Smooth muscle cell (in vitro differentiated cells): ENCODE results near the gene CDKAL1. TPM values are rescaled to one million over a fixed set of nuclear protein-coding genes. Genes with fewer than 3 reads are reported as not detected.

Experiments
- DNase-seq: peaks from one replicate; lab custom pipeline; 2025; ENCODE audit not compliant: unreplicated experiment; lab: John Stamatoyannopoulos, UW
- H2AFZ ChIP-seq: fragments of 200-600 bp; sonication (generic); 2 replicates; pipeline ENCODE4 v1.6.0; 2016; ENCODE audit warnings: antibody characterized with exemption, low read depth, mild to moderate bottlenecking
- H3F3A ChIP-seq: fragments of 200-600 bp; sonication (generic); 2 replicates; pipeline ENCODE4 v1.6.0; 2017; ENCODE audit warnings: antibody characterized with exemption, low read depth
- H3K27ac ChIP-seq: fragments of 200-600 bp; sonication (generic); 2 replicates; pipeline ENCODE4 v1.5.1; 2016; ENCODE audit warnings: low read depth, mild to moderate bottlenecking
- H3K27me3 ChIP-seq: fragments of 200-600 bp; sonication (generic); 2 replicates; pipeline ENCODE4 v1.6.1; 2016; ENCODE audit warnings: low read depth, mild to moderate bottlenecking
- H3K36me3 ChIP-seq: fragments of 200-600 bp; sonication (generic); 2 replicates; pipeline ENCODE4 v1.5.1; 2016; ENCODE audit warnings: low read depth
- H3K4me1 ChIP-seq: fragments of 200-600 bp; sonication (generic); 2 replicates; pipeline ENCODE4 v1.5.1; 2016; ENCODE audit warnings: low read depth
- H3K4me2 ChIP-seq: fragments of 200-600 bp; sonication (generic); 2 replicates; pipeline ENCODE4 v1.6.0; 2016; ENCODE audit warnings: mild to moderate bottlenecking
- H3K4me3 ChIP-seq: fragments of 200-600 bp; sonication (generic); 2 replicates; pipeline ENCODE4 v1.5.1; 2016; ENCODE audit warnings: mild to moderate bottlenecking
- H3K79me2 ChIP-seq: fragments of 200-600 bp; sonication (generic); 2 replicates; pipeline ENCODE4 v1.6.0; 2016; ENCODE audit warnings: low read depth, mild to moderate bottlenecking
- H3K9ac ChIP-seq: fragments of 200-600 bp; sonication (generic); 2 replicates; pipeline ENCODE4 v1.6.0; 2016; ENCODE audit warnings: low read depth
- H3K9me3 ChIP-seq: fragments of 200-600 bp; sonication (generic); replicated peaks from 2 replicates; pipeline ENCODE4 v1.5.1; 2016; ENCODE audit warnings: low read depth
- H4K20me1 ChIP-seq: fragments of 200-600 bp; sonication (generic); 2 replicates; pipeline ENCODE4 v1.6.0; 2016; ENCODE audit warnings: low read depth
- WGBS: methylation state at CpG from one replicate; pipeline ENCODE4 v1.1.7; 2016; ENCODE audit warnings: low lambda C conversion rate; 5-methylcytosine and 5-hydroxymethylcytosine counted together
- polyA plus RNA-seq: library from polyadenylated mRNA; unstranded; fragments of >200 nt; fragmentation: Nextera tagmentation; extraction: Ambion mirVana; gene quantifications from 2 replicates; pipeline ENCODE4 v1.2.1, GENCODE V29; 2016
- total RNA-seq: library from RNA; depleted of rRNA; stranded (reverse); fragments of >200 nt; gene quantifications from 2 replicates; pipeline ENCODE4 v1.2.3, GENCODE V29; 2014
- TF ChIP-seq, protein P1 (sequence below): fragments of 200-600 bp; sonication (generic); IDR thresholded peaks from 2 replicates; pipeline ENCODE4 v1.5.1; 2017; ENCODE audit warnings: borderline replicate concordance, mild to moderate bottlenecking, antibody characterized with exemption; ENCODE audit not compliant: insufficient read depth, poor library complexity, severe bottlenecking

Gene CDKAL1
- total and polyA plus RNA-seq, 2 experiments from 2014 or later: 16.5 to 16.6 TPM

DNA sequence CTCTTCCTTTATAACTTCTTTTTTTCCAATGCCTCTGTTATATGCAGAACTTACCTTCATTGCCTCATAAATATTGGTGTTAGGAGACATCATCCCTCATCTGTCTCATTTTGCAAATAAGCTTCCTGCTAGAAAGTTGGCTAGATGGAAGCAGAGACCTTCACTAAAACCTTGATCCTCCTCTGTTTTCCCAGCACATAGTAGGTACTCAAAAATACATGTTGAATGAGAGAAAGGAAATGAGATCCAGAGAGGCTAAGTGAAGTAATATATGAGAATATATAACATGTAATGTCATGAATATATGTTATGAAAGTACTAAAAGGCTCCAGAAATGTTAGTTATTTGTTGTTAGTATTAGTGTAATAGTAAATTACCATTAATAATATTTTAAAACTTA, 91.9 kb downstream of the CDKAL1 start:
- Histone ChIP-seq H3F3A (no peaks in the 10 kb centered on the region), H2AFZ (no peak overlapping the region), H3K27ac (no peak overlapping the region), H3K27me3 (no peaks in the 10 kb centered on the region), H3K79me2 (no peaks in the 10 kb centered on the region), H3K9ac (no peak overlapping the region), H4K20me1 (no peaks in the 10 kb centered on the region), H3K36me3 (no peaks in the 10 kb centered on the region), H3K4me3 (no peak overlapping the region), H3K4me2 (no peak overlapping the region), H3K4me1 (no peaks in the 10 kb centered on the region), H3K9me3 (no peaks in the 10 kb centered on the region)
- TF ChIP-seq, protein P1, sequence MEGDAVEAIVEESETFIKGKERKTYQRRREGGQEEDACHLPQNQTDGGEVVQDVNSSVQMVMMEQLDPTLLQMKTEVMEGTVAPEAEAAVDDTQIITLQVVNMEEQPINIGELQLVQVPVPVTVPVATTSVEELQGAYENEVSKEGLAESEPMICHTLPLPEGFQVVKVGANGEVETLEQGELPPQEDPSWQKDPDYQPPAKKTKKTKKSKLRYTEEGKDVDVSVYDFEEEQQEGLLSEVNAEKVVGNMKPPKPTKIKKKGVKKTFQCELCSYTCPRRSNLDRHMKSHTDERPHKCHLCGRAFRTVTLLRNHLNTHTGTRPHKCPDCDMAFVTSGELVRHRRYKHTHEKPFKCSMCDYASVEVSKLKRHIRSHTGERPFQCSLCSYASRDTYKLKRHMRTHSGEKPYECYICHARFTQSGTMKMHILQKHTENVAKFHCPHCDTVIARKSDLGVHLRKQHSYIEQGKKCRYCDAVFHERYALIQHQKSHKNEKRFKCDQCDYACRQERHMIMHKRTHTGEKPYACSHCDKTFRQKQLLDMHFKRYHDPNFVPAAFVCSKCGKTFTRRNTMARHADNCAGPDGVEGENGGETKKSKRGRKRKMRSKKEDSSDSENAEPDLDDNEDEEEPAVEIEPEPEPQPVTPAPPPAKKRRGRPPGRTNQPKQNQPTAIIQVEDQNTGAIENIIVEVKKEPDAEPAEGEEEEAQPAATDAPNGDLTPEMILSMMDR: no peak
- DNase-seq: no peak

DNA sequence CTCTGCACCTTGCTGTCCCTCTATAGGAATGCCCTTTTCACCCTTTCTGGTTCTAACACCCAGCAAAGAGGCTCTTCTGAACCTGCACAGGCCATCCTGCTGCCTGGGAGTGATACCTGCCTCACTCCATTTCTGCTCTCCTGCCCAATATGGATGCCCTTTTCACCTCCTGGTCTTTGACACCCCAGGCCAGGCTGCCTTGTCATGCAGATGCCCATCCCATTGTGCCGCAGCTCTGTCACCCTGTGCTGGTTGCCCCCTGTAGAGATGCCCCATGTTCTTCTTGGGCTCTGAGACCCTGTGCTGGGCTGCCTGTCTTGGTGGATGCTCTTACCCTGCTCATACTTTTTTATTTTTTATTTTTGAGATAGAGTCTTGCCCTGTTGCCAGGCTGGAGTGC, 95.3 kb downstream of the CDKAL1 start:
- Histone ChIP-seq H3F3A (no peaks in the 10 kb centered on the region), H3K79me2 (no peaks in the 10 kb centered on the region), H3K4me2 (no peak overlapping the region), H3K4me3 (no peak overlapping the region), H3K36me3 (no peaks in the 10 kb centered on the region), H2AFZ (no peak overlapping the region), H4K20me1 (no peaks in the 10 kb centered on the region), H3K4me1 (no peaks in the 10 kb centered on the region), H3K9ac (no peak overlapping the region), H3K27me3 (no peaks in the 10 kb centered on the region), H3K9me3 (no peaks in the 10 kb centered on the region), H3K27ac (no peak overlapping the region)
- TF ChIP-seq, protein P1: no peak
- WGBS: 96% methylated on average over 1 of the region's 1 CpG
- DNase-seq: no peak

DNA sequence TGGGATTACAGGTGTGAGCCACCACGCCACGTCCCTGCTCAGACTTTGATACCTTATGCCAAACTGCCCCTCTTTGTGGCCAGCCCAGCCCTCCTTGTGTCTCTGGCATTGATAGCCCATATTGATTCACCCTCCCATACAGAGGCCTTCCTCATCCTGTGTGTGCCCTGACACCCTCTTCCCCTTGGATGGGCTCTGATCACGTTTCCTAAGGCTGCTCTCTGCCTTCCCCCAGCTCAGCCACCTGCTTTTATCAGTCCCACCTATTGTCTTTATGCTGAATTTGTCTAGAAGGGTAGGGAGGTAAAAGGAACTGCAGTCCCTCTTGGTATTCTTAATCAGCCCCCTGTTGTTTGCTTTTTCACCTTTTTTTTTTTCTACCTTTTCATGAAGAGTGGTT, 95.9 kb downstream of the CDKAL1 start:
- H3K27ac ChIP-seq: no peak overlapping the region
- 78% methylated on average over 3 of the region's 3 CpGs for WGBS
- no peaks in the 10 kb centered on the region for H3F3A ChIP-seq
- H3K9ac ChIP-seq: no peak overlapping the region
- H3K4me3 ChIP-seq: no peak overlapping the region
- no peak for DNase-seq
- H3K4me2 ChIP-seq: no peak overlapping the region
- H3K4me1 ChIP-seq: no peaks in the 10 kb centered on the region
- H3K27me3 ChIP-seq: no peaks in the 10 kb centered on the region
- H2AFZ ChIP-seq: no peak overlapping the region
- no peaks in the 10 kb centered on the region for H3K36me3 ChIP-seq
- TF ChIP-seq, protein P1: no peak
- H3K9me3 ChIP-seq: no peaks in the 10 kb centered on the region
- no peaks in the 10 kb centered on the region for H3K79me2 ChIP-seq
- no peaks in the 10 kb centered on the region for H4K20me1 ChIP-seq

DNA sequence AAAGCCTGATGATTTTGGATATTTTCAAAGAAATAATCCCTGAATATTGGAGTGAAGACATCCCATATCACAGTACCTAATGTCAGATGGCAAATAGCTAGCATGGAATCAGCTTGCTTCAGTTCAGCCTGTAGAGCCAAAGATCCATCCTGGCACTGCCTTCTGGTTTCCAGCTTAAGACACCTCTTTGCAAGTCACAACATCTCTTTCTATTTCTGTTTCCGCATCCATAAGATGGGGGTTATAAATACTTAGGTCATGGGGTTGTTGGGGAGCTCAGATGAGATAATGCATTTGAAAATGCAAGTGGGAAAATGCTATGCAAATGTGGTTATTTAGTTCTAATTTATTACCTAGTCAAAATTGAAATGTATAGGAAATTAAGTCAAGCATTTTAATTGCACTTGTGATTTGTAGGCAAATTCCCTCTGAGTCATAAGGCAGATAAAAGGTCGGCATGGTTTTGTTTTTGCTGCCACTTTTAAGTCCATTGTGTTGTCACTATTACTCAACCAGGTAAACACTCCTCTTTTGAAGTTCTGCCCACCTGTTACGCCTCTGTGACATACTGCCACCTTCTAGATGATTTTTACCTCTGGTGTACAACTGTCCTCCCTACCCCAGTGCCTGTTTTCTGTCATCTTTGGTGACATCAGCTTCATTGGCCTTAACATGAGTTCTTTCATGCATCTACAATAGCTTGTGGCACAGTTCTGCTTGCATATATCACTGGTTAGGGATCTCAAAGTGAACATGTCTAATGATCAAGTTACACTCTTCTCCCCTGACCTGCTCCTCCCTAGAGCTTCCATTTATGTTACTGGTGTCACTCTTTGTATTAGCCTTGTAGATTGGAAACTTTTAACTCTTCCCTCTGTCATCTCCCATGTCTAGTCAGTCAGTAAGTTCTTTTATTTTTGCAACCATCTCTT, 96.6 kb downstream of the CDKAL1 start:
- WGBS: 82% methylated on average over 3 of the region's 3 CpGs
- H3K4me1 ChIP-seq: no peaks in the 10 kb centered on the region

More for the DNA sequence above, 96.6 kb downstream of the CDKAL1 start:
- no peaks in the 10 kb centered on the region for H3K9me3 ChIP-seq
- H3K27ac ChIP-seq: no peak overlapping the region
- no peak overlapping the region for H2AFZ ChIP-seq
- no peaks in the 10 kb centered on the region for H3K27me3 ChIP-seq
- DNase-seq: no peak
- H3K36me3 ChIP-seq: no peaks in the 10 kb centered on the region
- no peaks in the 10 kb centered on the region for H4K20me1 ChIP-seq
- no peaks in the 10 kb centered on the region for H3K79me2 ChIP-seq
- no peaks in the 10 kb centered on the region for H3F3A ChIP-seq
- H3K9ac ChIP-seq: no peak overlapping the region
- TF ChIP-seq, protein P1: no peak
- no peak overlapping the region for H3K4me3 ChIP-seq
- H3K4me2 ChIP-seq: no peak overlapping the region
